Fibroblast of lung (primary cell): ENCODE data around the gene PAK4.

ENCODE experiments used
- CTCF ChIP-seq, 2 donors: IDR thresholded peaks in 1 of 2; conservative IDR thresholded peaks in 1 of 2; 1 replicate in 1 of 2; 2 replicates in 1 of 2; pipeline ENCODE4 v1.5.1; 2011 to 2012; ENCODE audit warnings: low read length in 2 of 2, control low read depth in 1 of 2, inconsistent platforms in 1 of 2, low read depth in 1 of 2, mild to moderate bottlenecking in 1 of 2
- EZH2 ChIP-seq: IDR thresholded peaks from 2 replicates; pipeline ENCODE4 v1.5.1; 2012; ENCODE audit warnings: low read length, control low read depth, mild to moderate bottlenecking; ENCODE audit errors: missing control alignments

GRCh38 chr19:39179754-39180153, 54.2 kb downstream of the PAK4 start:
- TF ChIP-seq CTCF (conservative IDR thresholded peaks at IDR 0.05 in 1 of 2, IDR thresholded peaks at IDR 0.05 in 1 of 2; ENCODE audit: low read depth in 1 of 2, low read length in 2 of 2) (no peak), EZH2 (no peak)
